Neutrophil (primary cell): ENCODE results near the gene TRAF3.
"Not testable (repeated sequence)": the region's sequence is repeated elsewhere in the genome, so short reads cannot be mapped to it uniquely, and the experiment has no call there.

Source experiments
- H3K27ac ChIP-seq: fragments of 200-600 bp; sonication (generic); 2 replicates; pipeline ENCODE4 v1.5.1; 2016; ENCODE audit warnings: mild to moderate bottlenecking, moderate library complexity
- H3K27me3 ChIP-seq: fragments of 200-600 bp; sonication (generic); 2 replicates; pipeline ENCODE4 v1.6.0; 2016; ENCODE audit warnings: mild to moderate bottlenecking
- H3K36me3 ChIP-seq: fragments of 200-600 bp; sonication (generic); 2 replicates; pipeline ENCODE4 v1.5.1; 2017
- H3K4me1 ChIP-seq, 2 experiments: fragments of 200-600 bp in 1 of 2; sonication (generic) in 1 of 2; 1 replicate in 1 of 2; 2 replicates in 1 of 2; pipeline versions ENCODE4 v1.5.1 to v1.6.1; 2013 to 2016; ENCODE audit warnings: low read depth in 1 of 2, low read length in 1 of 2, mild to moderate bottlenecking in 1 of 2, moderate library complexity in 1 of 2; ENCODE audit not compliant: control insufficient read depth in 1 of 2, insufficient read depth in 1 of 2
- H3K4me3 ChIP-seq, 2 experiments: fragments of 200-600 bp in 1 of 2; sonication (generic) in 1 of 2; 1 replicate in 1 of 2; 2 replicates in 1 of 2; pipeline ENCODE4 v1.5.1; 2013 to 2016; ENCODE audit warnings: low read depth in 1 of 2, low read length in 1 of 2, mild to moderate bottlenecking in 1 of 2, moderate library complexity in 1 of 2
- H3K9me3 ChIP-seq: fragments of 200-600 bp; sonication (generic); 2 replicates; pipeline ENCODE4 v1.5.1; 2016
- TF ChIP-seq, protein P1 (sequence below): fragments of 200-600 bp; sonication (generic); IDR thresholded peaks from 2 replicates; pipeline ENCODE4 v1.5.1; 2016; ENCODE audit warnings: antibody characterized with exemption

Gene TRAF3

DNA sequence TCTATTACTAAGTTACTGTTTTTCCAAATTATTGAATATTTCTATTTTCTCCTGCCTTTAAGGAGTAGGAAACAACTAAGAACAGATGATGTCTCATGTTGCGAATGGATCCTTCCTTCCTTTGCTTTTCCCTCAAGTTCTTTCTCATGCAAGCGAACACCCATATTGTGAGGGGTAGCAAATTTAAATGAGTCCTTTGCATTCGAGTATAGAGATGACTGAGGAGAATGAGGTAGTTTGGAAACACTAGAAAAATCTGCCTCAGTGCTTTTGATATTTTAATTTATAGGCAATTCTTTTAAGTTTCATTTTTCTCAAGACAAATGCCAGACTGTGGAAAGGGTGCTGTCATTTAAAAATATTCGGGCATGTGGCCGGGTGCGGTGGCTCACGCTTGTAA, 56.1 kb downstream of the TRAF3 start:
- Histone ChIP-seq H3K4me1 (no peaks in the 10 kb centered on the region), H3K9me3 (no peaks in the 10 kb centered on the region), H3K4me3 (no peak overlapping the region), H3K27ac (no peak overlapping the region), H3K27me3 (no peaks in the 10 kb centered on the region), H3K36me3 (peaks cover 19% of the 10 kb centered on the region)
- TF ChIP-seq, protein P1, sequence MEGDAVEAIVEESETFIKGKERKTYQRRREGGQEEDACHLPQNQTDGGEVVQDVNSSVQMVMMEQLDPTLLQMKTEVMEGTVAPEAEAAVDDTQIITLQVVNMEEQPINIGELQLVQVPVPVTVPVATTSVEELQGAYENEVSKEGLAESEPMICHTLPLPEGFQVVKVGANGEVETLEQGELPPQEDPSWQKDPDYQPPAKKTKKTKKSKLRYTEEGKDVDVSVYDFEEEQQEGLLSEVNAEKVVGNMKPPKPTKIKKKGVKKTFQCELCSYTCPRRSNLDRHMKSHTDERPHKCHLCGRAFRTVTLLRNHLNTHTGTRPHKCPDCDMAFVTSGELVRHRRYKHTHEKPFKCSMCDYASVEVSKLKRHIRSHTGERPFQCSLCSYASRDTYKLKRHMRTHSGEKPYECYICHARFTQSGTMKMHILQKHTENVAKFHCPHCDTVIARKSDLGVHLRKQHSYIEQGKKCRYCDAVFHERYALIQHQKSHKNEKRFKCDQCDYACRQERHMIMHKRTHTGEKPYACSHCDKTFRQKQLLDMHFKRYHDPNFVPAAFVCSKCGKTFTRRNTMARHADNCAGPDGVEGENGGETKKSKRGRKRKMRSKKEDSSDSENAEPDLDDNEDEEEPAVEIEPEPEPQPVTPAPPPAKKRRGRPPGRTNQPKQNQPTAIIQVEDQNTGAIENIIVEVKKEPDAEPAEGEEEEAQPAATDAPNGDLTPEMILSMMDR: no peak

DNA sequence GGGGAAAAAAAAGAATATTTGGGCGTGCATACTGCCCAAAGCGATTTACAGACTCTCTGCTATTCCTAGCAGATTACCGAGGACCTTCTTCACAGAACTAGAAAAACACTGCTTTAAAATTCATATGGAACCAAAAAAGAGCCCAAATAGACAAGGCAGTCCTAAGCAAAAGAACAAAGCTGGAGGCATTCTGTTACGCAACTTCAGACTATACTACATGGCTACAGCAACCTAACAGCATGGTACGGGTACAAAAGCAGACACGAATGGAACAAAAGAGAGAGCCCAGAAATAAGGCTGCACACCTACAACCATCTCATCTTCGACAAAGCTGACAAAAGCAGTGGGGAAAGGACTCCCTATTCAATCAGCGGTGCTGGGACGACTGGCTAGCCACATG, 56.7 kb downstream of the TRAF3 start:
- no peak overlapping the region for H3K27ac ChIP-seq
- H3K9me3 ChIP-seq: no peaks in the 10 kb centered on the region
- TF ChIP-seq, protein P1: no peak
- H3K27me3 ChIP-seq: no peaks in the 10 kb centered on the region
- H3K4me1 ChIP-seq: no peaks in the 10 kb centered on the region
- peaks cover 19% of the 10 kb centered on the region for H3K36me3 ChIP-seq
- H3K4me3 ChIP-seq: no peak overlapping the region

DNA sequence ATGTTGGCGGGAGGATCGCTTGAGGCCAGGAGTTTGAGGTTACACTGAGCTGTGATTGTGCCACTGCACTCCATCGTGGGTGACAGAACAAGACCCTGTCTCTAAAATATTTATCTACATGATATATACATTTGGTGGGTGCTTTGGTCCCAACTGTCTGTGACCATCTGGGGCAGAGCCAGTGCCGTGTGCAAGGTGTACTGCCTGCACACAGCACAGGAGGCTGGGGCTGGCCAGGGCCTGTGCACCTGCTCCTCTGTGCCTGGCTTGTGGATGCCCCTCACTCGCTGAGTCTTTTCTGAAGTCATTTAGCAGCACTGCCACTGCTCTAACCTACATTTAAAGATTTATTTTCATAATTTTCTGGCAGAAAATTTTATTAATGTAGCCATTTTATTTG, 58.7 kb downstream of the TRAF3 start:
- Histone ChIP-seq H3K27ac (no peak overlapping the region), H3K4me3 (no peak overlapping the region), H3K4me1 (peaks cover 3 to 5% of the 10 kb centered on the region in 2 experiments), H3K27me3 (no peaks in the 10 kb centered on the region), H3K36me3 (peaks cover 19% of the 10 kb centered on the region), H3K9me3 (no peaks in the 10 kb centered on the region)
- TF ChIP-seq, protein P1: no peak

DNA sequence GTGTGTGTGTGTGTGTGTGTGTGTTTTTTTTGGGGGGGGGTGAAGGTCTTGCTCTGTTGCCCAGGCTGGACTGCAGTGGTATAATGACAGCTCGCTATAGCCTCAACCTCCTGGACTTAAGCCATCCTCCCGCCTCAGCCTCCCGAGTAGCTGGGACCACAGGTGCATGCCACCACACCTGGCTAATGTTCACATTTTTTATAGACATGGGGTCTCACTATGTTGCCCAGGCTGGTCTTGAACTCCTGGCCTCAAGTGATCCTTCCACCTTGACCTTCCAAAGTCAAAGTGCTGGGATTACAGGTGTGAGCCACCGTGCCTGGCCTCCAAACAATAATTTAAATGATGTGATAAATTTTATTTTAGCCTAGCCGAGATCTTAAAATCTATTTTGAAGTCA, 59.9 kb downstream of the TRAF3 start:
- H3K36me3 ChIP-seq: peaks cover 19% of the 10 kb centered on the region
- not testable (repeated sequence) for H3K4me1 ChIP-seq, H3K4me3 ChIP-seq, H3K9me3 ChIP-seq, H3K27me3 ChIP-seq, H3K27ac ChIP-seq

DNA sequence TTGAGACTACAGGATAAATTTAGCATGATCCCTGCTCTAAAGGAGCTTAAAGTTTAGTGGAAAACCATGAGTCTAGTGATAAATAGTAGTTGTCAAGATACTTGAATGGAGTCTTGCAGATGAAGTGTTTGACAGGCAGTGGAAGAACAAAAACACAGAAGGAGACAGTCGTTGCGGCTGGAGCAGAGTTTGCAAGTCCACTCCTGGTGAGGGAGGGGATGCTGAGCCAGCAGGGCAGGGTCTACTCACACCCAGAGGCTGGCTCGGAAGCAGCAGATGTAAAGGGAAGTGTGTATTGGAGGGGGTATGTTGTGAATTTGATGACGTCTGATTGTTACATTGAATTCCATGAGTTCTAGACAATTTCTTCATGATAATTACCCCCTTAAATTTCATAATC, 61.3 kb downstream of the TRAF3 start:
- Histone ChIP-seq H3K27ac (no peak overlapping the region), H3K27me3 (no peaks in the 10 kb centered on the region), H3K9me3 (no peaks in the 10 kb centered on the region), H3K36me3 (peaks cover 13% of the 10 kb centered on the region), H3K4me3 (no peak overlapping the region), H3K4me1 (peaks cover 8 to 10% of the 10 kb centered on the region in 2 experiments)
- TF ChIP-seq, protein P1: no peak

DNA sequence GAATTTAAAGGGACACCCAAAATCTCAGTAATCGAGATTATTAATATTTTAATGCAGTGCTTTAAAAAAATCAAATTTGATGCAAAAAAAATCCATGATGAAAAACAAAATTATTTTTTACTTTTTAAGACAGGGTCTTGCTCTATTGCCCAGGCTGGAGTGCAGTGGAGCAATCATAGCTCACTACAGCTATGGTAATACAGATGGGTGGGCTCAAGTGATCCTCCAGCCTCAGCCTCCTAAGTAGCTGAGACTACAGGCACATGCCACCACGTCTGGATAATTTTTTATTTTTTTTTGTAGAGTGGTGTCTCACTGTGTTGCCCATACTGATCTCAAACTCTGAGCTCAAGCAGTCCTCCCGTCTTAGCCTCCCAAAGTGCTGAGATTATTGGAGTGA, 62.9 kb downstream of the TRAF3 start:
- TF ChIP-seq, protein P1: no peak
- no peaks in the 10 kb centered on the region for H3K9me3 ChIP-seq
- peaks cover 8 to 10% of the 10 kb centered on the region in 2 experiments for H3K4me1 ChIP-seq
- H3K4me3 ChIP-seq: no peak overlapping the region
- H3K27me3 ChIP-seq: no peaks in the 10 kb centered on the region
- H3K27ac ChIP-seq: no peak overlapping the region
- peaks cover 13% of the 10 kb centered on the region for H3K36me3 ChIP-seq
